ENCODE data around the gene VPS52. TPM values are rescaled to one million over a fixed set of nuclear protein-coding genes. Genes with fewer than 3 reads are reported as not detected.

The VPS52 gene
- total RNA-seq, 1 experiment from 2014 or later = 47.1 TPM

- peaks cover 17% of the 10 kb centered on the region; the same call in 1 of the 2 replicates for H3K27me3 ChIP-seq (ENCODE audit: insufficient read depth, low read length)
- no peak overlapping the region for H3K23ac ChIP-seq (ENCODE audit: insufficient read length, low read depth, low read length)
- peaks cover 15% of the 10 kb centered on the region; the same call in 1 of the 2 replicates for H3K4me1 ChIP-seq (ENCODE audit: insufficient read depth, low read length)
- H3T11ph ChIP-seq (ENCODE audit: low read length) = no peak overlapping the region
- H2AFZ ChIP-seq (ENCODE audit: low read length) = no peak overlapping the region
- no peak overlapping the region for H3K14ac ChIP-seq (ENCODE audit: insufficient read depth, low read length)
- no CpG with 5 or more reads among the region's 6 CpGs for WGBS (ENCODE audit: extremely low coverage, insufficient read length, low lambda C conversion rate)
- Mint-ChIP-seq H3K4me3 (peak overlapping the region; percentile 96 to 99), H3K4me1 (peaks cover 51 to 63% of the 10 kb centered on the region in 2 experiments), H3K27me3 (ENCODE audit: low read depth) (peaks cover 21% of the 10 kb centered on the region), H3K9me3 (no peaks in the 10 kb centered on the region; a peak in 1 of 5 replicates), H3K27ac (no peak overlapping the region), H3K36me3 (ENCODE audit: insufficient read depth in 1 of 3, low read depth in 3 of 3) (peaks cover 25 to 38% (median 28%) of the 10 kb centered on the region in 3 experiments)
- H2BK120ac ChIP-seq (ENCODE audit: low read depth, low read length, poor library complexity, severe bottlenecking) = no peak overlapping the region
- no peak overlapping the region for H2AK5ac ChIP-seq (ENCODE audit: insufficient read length, low read length)
- H3K18ac ChIP-seq (ENCODE audit: insufficient read length, low read depth, low read length) = no peak overlapping the region
- no peaks in the 10 kb centered on the region for H4K20me1 ChIP-seq (ENCODE audit: control insufficient read depth, insufficient read depth, insufficient read length)
- H2BK15ac ChIP-seq (ENCODE audit: low read depth, low read length) = no peak overlapping the region
- no peak overlapping the region for H3K4ac ChIP-seq (ENCODE audit: low read depth, low read length)
- no peak overlapping the region for H3K9ac ChIP-seq (ENCODE audit: extremely low read depth, insufficient read length, low read length)
- no peak overlapping the region for H2BK20ac ChIP-seq (ENCODE audit: low read depth, low read length, poor library complexity, severe bottlenecking)
- TF ChIP-seq CTCF (conservative IDR thresholded peaks at IDR 0.05) = no peak
- no peaks in the 10 kb centered on the region for H3K9me3 ChIP-seq (ENCODE audit: control insufficient read depth, low read depth, low read length)
- no peak overlapping the region for H3K56ac ChIP-seq (ENCODE audit: insufficient read length, low read depth, low read length)
- no peak overlapping the region for H2BK12ac ChIP-seq (ENCODE audit: insufficient read length, low read depth, low read length)
- no peak overlapping the region for H2BK5ac ChIP-seq (ENCODE audit: insufficient read length, low read length)
- H3K79me1 ChIP-seq (ENCODE audit: insufficient read depth, low read depth, low read length, poor library complexity, severe bottlenecking) = no peaks in the 10 kb centered on the region
- peaks cover 18% of the 10 kb centered on the region for H3K23me2 ChIP-seq (ENCODE audit: insufficient read length, low read depth, low read length, poor library complexity, severe bottlenecking)
- peaks cover 4% of the 10 kb centered on the region; the same call in 1 of the 2 replicates for H3K79me2 ChIP-seq (ENCODE audit: insufficient read depth, low read length)
- peak overlapping the region; percentile 86 for H3K4me2 ChIP-seq (ENCODE audit: insufficient read depth, insufficient read length, low read length)
- no peak overlapping the region for H3K27ac ChIP-seq (ENCODE audit: insufficient read length, low read depth, low read length)
- no peak overlapping the region for H4K5ac ChIP-seq (ENCODE audit: insufficient read length, low read depth, low read length)
- no peak overlapping the region for H4K8ac ChIP-seq (replicated peaks; ENCODE audit: insufficient read length, low read depth, low read length)
- DNase-seq = no peak
- H4K91ac ChIP-seq (ENCODE audit: insufficient read length, low read depth, low read length) = no peak overlapping the region
Measured at GRCh38 chr6:33201935-33202334, 69.7 kb downstream of the VPS52 start.
